ENCODE measurements around the gene AGTRAP. TPM values are rescaled to one million over a fixed set of nuclear protein-coding genes. Genes with fewer than 3 reads are reported as not detected.
A peak's percentile ranks its signal among the peaks of the same experiment; 100 is the strongest.

The AGTRAP gene, protein sequence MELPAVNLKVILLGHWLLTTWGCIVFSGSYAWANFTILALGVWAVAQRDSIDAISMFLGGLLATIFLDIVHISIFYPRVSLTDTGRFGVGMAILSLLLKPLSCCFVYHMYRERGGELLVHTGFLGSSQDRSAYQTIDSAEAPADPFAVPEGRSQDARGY
- 12.1 and 17.0 TPM in 2 replicates for polyA plus RNA-seq (2014; cell fraction: cytosol; rRNA removed)
- 8.2 and 22.1 TPM in 2 replicates for polyA plus RNA-seq (2014; cell fraction: nucleus; rRNA removed)

DNA sequence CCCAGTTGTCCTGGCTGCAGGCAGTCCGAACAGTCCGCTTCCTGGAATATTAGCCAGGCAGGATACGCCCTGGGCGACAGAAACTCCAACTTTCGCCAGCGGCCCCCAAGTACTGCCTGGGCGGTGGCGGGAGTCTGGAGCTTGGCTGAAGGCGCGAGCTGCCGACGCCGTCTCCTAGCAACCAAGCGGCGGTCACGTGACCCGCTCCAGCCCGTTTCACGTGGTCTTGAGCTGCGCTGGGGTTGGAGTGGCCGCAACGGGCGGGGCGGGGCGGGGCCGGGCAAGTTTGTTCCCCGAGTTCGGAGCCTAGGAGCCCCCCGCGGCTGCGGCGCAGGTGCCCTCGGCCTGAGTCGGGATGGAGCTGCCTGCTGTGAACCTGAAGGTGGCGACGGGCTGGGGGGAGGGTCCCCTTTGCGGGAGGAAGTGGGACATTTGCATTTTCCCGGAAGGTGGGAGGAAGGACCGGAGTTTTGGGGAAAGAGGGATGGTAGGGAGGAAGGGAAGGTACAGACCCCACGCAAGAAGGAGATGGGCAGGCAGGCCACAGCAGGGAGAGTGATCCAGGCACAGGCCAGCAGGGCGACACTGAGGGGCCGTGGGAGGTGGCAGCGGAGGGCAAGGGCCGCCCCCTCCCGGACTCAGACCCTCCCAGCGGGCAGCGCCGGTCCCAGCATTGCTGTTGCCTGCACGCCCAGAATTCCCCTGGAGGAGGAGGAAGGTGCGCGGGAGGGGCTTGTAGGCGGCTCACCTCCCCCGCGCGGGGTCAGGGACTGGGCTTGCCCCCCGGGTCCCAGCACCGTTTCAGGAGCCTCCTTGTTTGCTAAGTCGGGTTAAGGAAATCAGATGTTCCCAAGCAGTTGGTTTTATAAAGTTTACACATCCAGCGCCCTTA is at the start of gene AGTRAP:
AGTRAP (plus strand) TSS at position 283 of the 892 bp plus-strand sequence; CDS start at position 356, 73 bp downstream.
- DNase-seq (ENCODE audit: low spot score), result peak; percentile 82

DNA sequence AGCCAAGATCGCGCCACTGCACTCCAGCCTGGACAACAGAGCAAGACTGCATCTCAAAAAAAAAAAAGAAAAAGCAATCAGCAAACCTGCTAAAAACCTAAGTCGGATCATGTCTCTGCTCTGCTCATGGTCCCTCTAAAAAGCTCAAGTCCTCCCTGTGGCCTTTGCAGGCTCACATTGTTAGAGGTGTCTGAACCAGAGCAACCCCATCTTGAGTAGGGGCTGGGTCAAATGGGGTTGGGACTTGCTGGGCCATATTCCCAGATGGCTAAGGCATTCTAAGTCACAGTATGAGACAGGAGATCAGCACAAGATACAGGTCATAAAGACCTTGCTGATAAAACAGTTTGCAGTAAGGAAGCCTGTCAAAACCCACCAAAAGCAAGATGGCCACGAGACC is 47.4 kb upstream of the AGTRAP start:
- DNase-seq (ENCODE audit: low spot score), result no peak

DNA sequence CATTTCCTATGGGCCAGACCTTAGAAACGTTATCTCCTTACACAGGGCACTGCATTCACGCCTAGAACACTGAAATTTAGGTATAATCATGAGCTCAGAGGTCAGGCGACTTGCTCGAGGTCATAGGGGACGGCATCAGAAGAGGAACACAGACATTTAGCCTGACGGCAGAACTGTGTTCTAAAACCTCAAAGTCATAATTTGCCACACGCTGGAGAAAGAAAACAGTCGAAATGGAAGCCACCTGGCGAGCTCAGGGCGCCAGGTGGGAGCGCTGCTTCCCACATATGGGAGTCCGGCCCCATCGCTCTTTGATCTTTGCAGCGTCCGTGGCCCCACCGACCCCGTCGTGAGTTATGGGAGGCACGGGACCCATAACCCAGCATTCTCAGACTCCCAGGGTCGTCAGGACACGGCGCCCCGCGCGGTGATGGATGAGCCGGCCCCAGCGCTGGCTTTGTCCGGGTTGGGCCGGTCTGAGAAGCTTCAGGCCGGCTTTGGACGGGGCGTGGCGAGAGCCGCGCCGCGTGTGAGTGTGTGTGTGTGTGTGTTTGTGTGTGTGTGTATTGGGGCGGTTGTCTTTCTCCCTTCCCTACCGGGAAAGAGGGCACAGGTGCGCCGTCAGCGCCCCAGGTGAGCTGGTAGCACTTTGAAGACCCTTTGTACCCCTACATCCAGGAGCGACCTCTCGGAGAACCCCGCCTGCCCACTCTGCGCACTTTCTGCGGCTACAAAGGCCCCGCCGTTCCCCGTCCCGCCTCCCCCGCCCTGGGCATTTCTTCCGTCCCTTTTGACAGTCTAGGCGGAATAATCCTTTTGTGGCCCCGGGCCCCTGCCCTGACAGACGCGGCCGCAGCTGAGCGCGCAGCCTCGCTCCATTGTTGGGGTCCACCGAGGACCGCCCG is 45.3 kb upstream of the AGTRAP start:
- DNase-seq (ENCODE audit: low spot score), result peak; percentile 30

DNA sequence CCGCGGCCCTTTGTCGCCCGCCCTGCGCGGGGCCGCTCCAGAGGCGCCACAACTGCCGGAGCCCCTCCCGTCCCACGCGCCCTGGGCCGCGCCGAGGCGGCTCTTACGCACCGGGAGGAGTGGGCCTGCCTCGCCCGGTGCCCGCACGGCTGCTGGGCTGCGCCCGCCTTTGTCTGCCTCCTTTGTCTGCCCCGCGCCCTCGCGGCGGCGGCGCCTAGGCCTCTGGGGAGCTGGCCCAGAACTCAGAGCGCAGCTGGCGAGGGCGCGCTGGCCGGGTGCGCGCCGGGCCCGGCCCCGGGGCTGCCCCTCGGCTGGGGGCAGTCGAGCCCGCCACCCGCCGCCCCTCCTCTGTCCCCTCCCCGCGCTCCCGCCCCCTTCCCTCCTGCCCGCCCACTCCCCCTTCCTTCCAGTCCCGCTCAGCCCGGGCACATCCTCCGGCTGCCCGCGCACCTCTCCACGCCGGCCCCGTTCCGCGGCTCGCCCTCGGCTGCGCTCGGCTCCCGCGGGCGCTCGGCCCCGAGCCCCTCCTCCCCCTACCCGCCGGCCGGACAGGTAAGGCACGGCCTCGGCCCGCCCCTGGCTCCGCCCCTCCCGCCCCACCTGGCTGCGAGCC is 44.5 kb upstream of the AGTRAP start, which contains the start of gene DRAXIN:
DRAXIN (plus strand) TSS at position 409 of the 613 bp plus-strand sequence. CDS start 14,549 bp downstream, outside the sequence.
- DNase-seq (ENCODE audit: low spot score), result peak; percentile 46

DNA sequence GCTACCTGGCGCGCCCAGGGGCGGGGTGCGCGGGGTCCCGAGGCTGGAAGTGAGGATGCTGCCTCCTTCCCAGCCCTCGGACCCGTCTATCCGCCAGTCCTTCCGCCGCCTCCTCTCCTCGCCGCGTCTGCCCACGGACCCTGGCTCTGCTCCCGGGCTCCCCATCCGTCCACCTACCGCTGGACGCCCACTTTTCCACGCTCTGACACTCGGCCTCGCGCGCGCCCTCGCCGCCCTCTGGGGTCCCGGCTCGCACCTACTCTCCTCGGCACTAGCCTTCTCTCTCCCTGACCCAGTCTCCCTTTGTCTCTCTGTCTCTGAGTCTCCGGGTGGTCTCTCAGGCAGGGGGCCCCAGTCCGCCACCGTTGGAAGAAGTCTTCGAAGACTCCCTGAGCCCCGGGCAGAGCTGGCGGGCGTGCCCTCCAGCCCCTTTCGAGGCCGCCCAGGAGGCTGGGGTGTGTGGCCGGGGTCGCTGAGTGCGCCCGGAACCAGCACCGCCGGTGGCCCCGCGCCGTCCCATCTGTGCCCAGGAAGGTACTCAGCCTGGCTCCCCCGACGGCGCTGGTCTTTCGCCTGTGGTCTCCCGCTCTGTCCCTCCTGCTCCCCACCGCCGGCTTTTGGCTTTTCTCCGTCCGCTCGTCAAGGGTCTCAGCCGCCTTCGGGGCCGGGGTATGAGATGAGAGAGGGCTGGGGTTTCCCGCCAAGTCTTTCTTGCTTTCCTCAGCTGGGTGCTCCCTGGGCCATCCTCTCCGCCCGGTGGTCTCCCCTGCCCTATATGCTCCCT is 43.8 kb upstream of the AGTRAP start:
- DNase-seq (ENCODE audit: low spot score), result no peak

DNA sequence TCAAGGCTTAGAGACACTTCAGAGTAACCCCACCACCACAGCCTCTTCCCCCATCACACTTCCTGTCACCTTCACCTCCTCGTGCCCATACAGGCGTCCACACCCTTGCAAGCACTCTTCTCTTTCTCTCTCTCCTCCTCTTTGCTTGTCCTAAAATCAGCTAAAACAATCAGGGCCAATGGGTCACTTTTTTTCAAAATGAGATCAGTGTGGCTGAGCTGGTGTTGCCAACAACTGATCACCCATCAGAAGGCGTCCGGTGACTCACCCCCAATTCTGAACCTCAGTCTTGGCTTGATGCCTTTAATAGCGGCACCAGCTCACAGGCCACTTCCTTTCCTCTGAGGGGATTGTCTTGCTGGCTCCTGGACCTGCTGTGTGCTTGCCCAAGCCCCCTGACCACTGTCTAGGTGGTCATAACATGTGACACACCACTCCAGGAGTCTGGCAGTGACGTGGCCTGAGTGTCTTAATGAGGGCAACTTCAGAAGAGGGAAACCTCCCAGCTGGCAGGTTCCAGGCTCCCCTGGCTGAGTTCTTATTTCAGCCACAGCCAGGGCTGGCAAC is 42.8 kb upstream of the AGTRAP start:
- DNase-seq (ENCODE audit: low spot score), result no peak

DNA sequence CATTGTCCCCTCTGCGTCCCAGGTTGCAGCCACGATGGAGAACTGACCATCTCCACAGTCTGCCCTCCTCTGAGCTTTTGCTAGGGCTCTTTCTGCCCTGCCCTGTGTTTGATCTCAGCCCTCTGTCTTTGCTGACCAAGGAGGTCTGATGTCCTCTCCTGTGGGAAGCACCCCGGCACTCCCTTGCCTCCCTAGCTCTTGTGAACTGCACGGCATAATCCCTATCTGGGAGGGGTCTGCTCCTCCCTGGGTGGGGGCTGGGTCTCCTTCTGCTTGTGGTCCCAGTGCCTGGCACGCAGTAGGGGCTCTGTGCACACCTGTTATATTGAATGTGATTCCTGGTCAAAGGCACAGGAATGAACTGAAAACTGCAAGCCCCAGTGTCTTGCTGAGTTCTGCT is 42.0 kb upstream of the AGTRAP start:
- DNase-seq (ENCODE audit: low spot score), result no peak

DNA sequence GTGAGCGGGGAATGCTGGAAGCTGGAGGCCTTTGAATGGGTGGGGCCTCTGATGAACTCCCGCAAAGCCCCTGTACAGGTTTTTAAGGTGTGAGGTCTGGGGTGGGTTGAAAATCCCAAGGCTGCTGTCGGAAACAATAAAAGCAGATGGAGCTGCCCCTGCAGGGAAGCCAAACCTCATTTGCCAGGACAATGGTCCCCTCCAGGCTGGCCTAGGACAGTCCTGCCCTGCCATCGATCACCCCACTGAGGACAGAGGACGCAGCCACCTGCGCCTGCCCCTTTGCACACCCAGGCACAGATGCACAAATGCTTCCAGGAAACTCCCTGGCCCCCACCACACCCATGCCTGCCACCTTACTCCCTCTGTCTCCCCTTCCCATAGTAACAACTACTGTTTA is 40.1 kb upstream of the AGTRAP start:
- no peak for DNase-seq (ENCODE audit: low spot score)

DNA sequence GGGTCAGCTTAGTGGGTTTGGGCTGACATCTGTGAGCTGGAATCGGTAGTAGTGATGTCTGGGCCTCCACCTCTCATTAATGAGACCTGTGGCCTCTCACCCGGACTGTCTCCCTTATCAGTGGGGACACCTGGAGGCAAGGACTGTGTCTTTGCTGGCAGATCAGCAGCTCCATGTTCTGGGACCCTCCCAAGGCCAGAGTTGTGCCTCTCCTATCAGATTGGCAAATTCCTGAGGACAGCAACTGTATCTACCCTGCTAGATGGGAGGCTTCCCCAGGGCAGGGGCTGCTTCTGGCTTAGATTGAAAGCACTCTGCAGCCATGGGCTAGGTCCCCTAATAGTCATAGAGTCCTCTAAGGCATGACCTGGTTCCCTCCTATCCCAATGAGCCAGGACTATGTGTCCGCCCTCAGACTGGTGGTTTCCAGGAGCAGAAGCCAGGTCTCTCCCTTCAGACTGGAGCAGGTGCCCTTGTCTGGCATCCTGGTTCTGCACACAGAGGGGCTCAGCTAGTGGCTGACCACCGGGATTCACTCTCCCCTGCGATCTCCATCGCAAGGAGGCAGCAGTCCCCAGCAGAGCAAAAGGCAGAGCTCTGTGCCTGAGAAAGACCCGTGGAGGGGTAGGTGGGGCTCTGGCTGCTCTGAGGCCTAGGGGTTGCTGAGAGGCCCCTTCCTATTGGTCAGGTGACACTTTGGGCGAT is 38.6 kb upstream of the AGTRAP start:
- no peak for DNase-seq (ENCODE audit: low spot score)

DNA sequence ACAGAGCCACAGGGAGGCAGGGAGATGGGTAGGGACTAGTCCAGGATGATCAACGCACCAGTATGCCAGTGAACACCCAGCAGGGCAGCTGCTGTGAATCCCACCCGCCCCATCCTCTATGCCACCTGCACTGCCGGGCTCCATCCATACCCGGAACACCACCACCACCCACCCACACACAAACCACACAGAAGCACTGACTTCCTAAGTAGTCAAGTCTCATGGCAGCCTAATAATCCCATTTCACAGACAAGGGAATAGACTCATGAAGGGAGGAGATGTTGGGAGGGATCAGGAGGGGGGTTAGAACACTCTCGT is 38.1 kb upstream of the AGTRAP start:
- DNase-seq (ENCODE audit: low spot score), result no peak

DNA sequence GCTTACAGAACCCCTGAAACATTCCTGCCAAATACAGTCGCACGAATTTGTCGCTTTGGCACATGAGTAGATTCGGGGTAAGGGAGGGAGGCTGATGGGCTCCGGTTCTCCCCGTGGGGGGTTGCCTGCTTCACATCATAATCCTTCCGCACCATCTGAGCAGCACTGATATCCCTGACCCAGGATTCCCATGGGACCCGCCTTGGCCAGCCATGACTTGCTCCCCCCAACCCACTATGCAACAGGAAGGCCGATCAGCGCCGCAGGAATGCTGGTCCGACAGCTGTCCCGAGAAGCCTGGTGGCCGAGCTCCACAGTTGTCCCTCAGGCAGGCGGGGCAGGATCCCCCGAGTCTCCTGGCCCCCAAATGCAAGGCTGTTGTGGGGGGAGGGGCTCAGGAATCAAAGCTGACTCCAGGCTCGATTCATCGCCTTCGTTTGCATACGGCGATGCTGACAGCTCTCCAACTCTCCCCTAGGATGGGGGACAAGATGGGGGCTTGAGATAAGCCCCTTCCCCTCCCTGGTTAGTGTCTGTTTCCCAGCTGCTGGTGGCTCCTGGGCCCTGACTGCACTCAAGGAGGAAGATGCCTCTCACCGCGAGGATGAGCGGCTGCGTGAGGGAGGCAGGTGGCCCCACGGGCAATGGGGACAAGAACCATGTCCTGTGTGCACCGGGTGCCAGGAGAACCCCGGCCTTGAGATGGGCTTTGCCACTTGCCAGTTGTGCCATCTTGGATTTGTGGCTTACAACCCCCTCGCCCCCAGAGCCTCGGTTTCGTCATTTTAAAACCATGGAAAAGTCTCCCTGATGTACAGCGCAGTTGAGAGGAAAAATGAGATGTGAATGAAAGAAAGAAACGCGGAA is 35.1 kb upstream of the AGTRAP start:
- DNase-seq (ENCODE audit: low spot score), result peak; percentile 74

DNA sequence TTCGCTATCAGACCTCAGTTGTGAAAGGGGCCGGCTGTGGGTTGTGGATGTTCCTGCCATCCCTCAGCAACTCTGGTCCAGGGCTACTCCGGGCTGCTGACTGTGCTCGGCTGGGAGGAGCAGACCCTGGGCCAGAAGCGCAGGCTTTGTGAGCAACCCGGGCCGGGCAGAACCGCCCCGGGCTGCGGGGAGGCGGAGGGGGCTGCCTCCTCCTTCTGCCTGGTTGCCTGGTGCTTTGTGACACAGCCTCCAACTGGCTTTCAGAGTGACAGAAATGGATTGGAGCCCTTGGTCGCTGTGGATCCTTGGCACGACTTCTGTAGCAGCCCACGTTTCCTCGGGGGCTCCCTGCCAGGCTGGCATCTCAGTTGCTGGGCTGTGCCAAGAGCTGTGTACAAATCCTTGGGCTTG is 34.4 kb upstream of the AGTRAP start:
- DNase-seq (ENCODE audit: low spot score), result no peak

DNA sequence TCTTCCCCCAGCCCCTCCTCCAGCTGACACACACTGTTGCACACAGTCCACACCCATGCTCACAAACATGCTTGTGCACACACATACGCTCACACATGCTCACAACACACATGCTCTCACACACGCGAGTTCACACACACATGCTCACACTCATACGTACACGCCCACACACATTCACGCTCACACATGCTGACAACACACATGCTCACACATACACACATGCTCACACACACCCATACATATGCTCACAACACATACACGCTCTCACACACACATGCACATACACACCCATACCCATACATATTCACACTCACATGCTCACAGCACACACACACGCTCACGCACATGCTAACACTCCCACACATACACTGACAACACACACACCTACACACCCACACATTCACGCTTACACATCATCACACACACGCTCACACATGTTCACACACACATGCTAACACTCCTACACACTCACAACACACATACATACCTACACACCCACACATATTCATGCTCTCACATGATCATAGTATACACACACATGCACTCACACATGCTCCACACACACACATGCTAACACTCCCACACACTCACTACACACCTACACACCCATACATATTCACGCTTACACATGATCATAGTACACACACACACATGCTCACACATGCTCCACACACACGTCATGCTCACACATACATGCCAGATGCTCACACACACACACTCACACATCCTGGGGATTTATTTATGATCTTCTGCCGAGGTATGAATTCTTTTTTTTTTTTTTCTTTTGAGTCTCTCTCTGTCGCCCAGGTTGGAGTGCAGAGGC is 33.7 kb upstream of the AGTRAP start:
- no peak for DNase-seq (ENCODE audit: low spot score)

DNA sequence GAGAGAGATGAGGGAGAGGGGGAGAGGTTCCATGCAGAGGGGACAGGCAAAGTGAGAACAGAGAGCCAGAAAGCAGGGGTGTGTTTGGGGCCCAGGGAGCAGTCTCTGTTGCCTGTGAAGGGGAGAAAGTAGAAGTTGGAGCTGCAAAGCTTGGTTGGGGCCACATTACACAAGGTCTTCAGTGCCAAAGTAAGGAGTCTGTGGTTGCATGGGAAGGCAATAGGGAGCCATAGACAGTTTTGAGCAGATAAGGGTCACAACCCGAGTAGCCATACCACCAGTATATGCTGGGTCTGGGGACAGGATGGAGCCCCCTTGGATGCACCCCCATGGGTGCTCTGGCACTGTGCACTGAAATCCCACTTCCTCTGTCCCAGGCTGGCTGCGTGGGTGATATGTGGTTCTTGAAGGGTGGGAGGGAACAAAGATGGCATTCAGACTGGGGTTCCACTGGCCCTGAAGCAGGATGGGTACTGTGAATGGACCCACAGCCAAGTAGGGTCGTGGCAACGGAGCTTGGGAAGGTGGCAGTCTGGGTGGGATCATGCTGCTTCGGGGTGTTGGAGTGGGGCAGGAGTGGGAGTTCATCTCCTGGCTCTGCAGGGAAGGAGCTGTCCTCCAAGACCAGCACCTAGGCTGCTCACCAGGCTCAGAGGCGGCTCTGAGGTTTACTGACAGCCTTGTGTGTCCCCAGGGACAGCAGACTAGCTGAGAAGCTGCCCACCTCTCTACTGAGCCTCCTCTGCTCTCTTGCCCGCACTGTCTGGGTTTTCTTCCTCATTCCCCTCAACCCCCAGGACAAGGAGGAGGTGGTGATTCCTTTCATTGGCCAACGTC is 32.4 kb upstream of the AGTRAP start:
- DNase-seq (ENCODE audit: low spot score), result no peak

DNA sequence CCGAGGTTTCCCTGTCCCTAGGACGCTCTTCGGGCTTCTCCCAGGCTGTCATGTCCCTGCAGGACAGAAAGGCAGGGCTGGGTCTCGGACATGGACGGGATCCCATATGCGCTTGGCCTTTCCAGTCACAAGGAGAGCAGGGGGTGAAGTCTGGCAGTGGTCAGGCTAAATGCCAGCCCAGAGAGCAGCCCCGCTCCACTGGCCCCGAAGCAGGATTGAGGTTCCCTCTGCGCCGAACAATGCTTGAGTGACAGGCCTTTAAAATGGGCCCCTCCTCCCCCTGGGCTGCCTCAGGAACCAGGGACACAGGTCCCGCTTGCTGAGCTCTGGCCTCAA is 31.8 kb upstream of the AGTRAP start:
- DNase-seq (ENCODE audit: low spot score), result no peak

DNA sequence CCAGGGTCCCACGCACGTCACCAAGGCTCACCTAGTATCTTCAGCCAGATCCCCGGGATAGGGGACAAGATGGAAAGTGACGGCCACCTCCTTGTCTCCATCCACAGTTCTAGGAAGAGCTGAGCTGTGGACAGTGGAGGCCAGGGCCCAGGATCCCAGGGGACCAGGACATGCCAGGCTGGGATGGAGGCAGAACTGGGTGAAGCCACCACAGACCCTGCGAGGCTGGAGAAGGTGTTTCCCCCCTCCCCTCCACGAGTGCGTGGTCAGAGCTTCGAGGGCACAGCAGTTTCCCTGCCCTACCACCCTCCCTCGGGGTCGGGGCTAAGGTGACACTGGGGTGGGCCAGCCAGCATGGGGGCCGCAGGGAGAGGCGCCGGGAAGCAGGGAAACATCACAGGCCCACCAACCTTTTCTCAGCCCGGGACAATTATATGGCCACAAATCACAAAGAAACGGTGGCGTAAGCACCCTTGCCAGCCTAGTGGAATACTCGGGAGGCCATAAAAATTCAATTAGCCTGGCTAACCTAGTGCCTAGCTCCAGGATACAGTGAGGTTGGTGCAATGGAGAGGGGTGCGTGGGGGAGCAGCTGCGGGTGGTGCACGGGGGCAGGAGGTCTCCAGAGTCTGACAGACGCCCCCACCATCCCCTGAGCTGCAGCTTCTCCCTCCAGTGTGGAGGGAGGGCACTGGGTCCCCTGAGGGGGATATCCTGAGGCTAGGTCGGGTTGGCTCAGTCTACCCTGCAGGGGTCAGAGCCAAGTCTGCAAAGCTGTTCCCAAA is 31.1 kb upstream of the AGTRAP start:
- no peak for DNase-seq (ENCODE audit: low spot score)

Data from SK-N-DZ (cell line).